NCI-H2196 (cell line): ENCODE measurements around the gene COPZ1.

Experiments
- DNase-seq: peaks from one replicate; lab custom pipeline; 2025; ENCODE audit not compliant: unreplicated experiment; lab: John Stamatoyannopoulos, UW

The COPZ1 gene

GRCh38 chr12:54374562-54375258 is 49.8 kb downstream of the COPZ1 start:
- peak; percentile 32 for DNase-seq

GRCh38 chr12:54375259-54375579 is 50.3 kb downstream of the COPZ1 start:
- no peak for DNase-seq

- no peak for DNase-seq
Measured at GRCh38 chr12:54376596-54376995, 51.7 kb downstream of the COPZ1 start.

GRCh38 chr12:54377007-54377406 is 52.1 kb downstream of the COPZ1 start:
- DNase-seq: no peak

GRCh38 chr12:54377797-54378515 is 53.0 kb downstream of the COPZ1 start:
- no peak for DNase-seq

- no peak for DNase-seq
Measured at GRCh38 chr12:54378796-54379397, 54.0 kb downstream of the COPZ1 start.

GRCh38 chr12:54379398-54380201 is 54.7 kb downstream of the COPZ1 start:
- no peak for DNase-seq

- DNase-seq: no peak
Measured at GRCh38 chr12:54381136-54381535, 56.2 kb downstream of the COPZ1 start.

- DNase-seq: no peak
Measured at GRCh38 chr12:54383041-54383609, 58.2 kb downstream of the COPZ1 start.

- DNase-seq: no peak
Measured at GRCh38 chr12:54384591-54385041, 59.7 kb downstream of the COPZ1 start, which contains the start of gene ZNF385A. Gene ZNF385A (minus strand): TSS chr12:54384733. CDS start chr12:54384514, 219 bp downstream.

GRCh38 chr12:54385251-54385914 is 60.5 kb downstream of the COPZ1 start:
- no peak for DNase-seq

- DNase-seq: no peak
Measured at GRCh38 chr12:54386403-54387113, 61.6 kb downstream of the COPZ1 start.

- DNase-seq: no peak
Measured at GRCh38 chr12:54387114-54387467, 62.2 kb downstream of the COPZ1 start.

GRCh38 chr12:54388237-54389133 is 63.6 kb downstream of the COPZ1 start:
- DNase-seq: no peak

- no peak for DNase-seq
Measured at GRCh38 chr12:54389134-54389508, 64.2 kb downstream of the COPZ1 start.

- DNase-seq: no peak
Measured at GRCh38 chr12:54389607-54390175, 64.8 kb downstream of the COPZ1 start.

- no peak for DNase-seq
Measured at GRCh38 chr12:54390176-54390667, 65.3 kb downstream of the COPZ1 start.
